GM06990 (cell line): Measurements from ENCODE around the gene DNAI2.

Experiments
- DNase-seq: peaks from one replicate; pipeline ENCODE4 v3.0.0-alpha.2; 2011; ENCODE audit not compliant: insufficient read length; ENCODE audit errors: extremely low read depth
- H3K27me3 ChIP-seq: replicated peaks from 2 replicates; pipeline ENCODE4 v1.6.0; 2011; ENCODE audit warnings: low read length; ENCODE audit not compliant: control insufficient read depth, insufficient read depth
- H3K36me3 ChIP-seq: 2 replicates; pipeline ENCODE4 v1.5.1; 2011; ENCODE audit warnings: low read length; ENCODE audit not compliant: control insufficient read depth, insufficient read depth
- H3K4me3 ChIP-seq: replicated peaks from 2 replicates; pipeline ENCODE4 v1.5.1; 2011; ENCODE audit warnings: low read depth, mild to moderate bottlenecking, control low read depth, low read length
- CTCF ChIP-seq: IDR thresholded peaks from 2 replicates; pipeline ENCODE4 v1.5.1; 2011; ENCODE audit warnings: low read length, control low read depth, mild to moderate bottlenecking, inconsistent platforms; ENCODE audit not compliant: insufficient read depth, poor library complexity, severe bottlenecking

DNAI2 gene

GRCh38 chr17:74303305-74303704 is 29.3 kb downstream of the DNAI2 start:
- H3K27me3 ChIP-seq: no peaks in the 10 kb centered on the region; the same call in 1 of the 2 replicates
- no peak for DNase-seq
- no peak overlapping the region for H3K4me3 ChIP-seq
- H3K36me3 ChIP-seq: no peaks in the 10 kb centered on the region
- no peak for TF ChIP-seq CTCF

GRCh38 chr17:74304184-74304583 is 30.1 kb downstream of the DNAI2 start:
- no peak for DNase-seq
- no peaks in the 10 kb centered on the region; the same call in none of the 2 replicates for H3K27me3 ChIP-seq
- TF ChIP-seq CTCF: no peak
- no peaks in the 10 kb centered on the region for H3K36me3 ChIP-seq
- H3K4me3 ChIP-seq: no peak overlapping the region

GRCh38 chr17:74305865-74306654 is 32.0 kb downstream of the DNAI2 start:
- DNase-seq: no peak

GRCh38 chr17:74307984-74308773 is 34.1 kb downstream of the DNAI2 start:
- DNase-seq: no peak
- Histone ChIP-seq H3K27me3 (no peaks in the 10 kb centered on the region; the same call in none of the 2 replicates), H3K36me3 (no peaks in the 10 kb centered on the region), H3K4me3 (no peak overlapping the region)
- no peak for TF ChIP-seq CTCF

More at GRCh38 chr17:74305865-74306654, 32.0 kb downstream of the DNAI2 start:
- Histone ChIP-seq H3K4me3 (no peak overlapping the region), H3K27me3 (no peaks in the 10 kb centered on the region; the same call in none of the 2 replicates), H3K36me3 (no peaks in the 10 kb centered on the region)
- no peak for TF ChIP-seq CTCF

GRCh38 chr17:74309902-74310301 is 35.9 kb downstream of the DNAI2 start:
- TF ChIP-seq CTCF: no peak
- no peak for DNase-seq
- H3K4me3 ChIP-seq: no peak overlapping the region
- H3K36me3 ChIP-seq: no peaks in the 10 kb centered on the region
- H3K27me3 ChIP-seq: no peaks in the 10 kb centered on the region; the same call in none of the 2 replicates
